WTC11 (cell line): ENCODE measurements around the gene MERTK. TPM values are rescaled to one million over a fixed set of nuclear protein-coding genes. Genes with fewer than 3 reads are reported as not detected.

Source experiments
- ATAC-seq: fragments of 200-7000 bp; cut with Tn5 transposase; 2 replicates; pipeline ENCODE4 v1.10.0; 2021; ENCODE audit warnings: mild to moderate bottlenecking, moderate library complexity
- CTCF ChIA-PET: fragments of 300-600 bp; sonication (Branson Sonifier 250); formaldehyde crosslinking; loops from one replicate; lab custom pipeline; 2021; ENCODE audit warnings: antibody characterized with exemption; lab: Charles Lee
- POLR2A ChIA-PET: fragments of 350-600 bp; sonication (Branson Sonifier 250); formaldehyde crosslinking; loops from one replicate; lab custom pipeline; 2021; ENCODE audit warnings: antibody characterized with exemption; lab: Charles Lee
- DNase-seq: peaks from one replicate; pipeline ENCODE4 v3.0.0; 2021; ENCODE audit warnings: low spot score
- H3K27ac Mint-ChIP-seq: 2 replicates; pipeline ENCODE4 v1.8.0; 2021; ENCODE audit warnings: mixed read lengths
- H3K27me3 Mint-ChIP-seq: 2 replicates; pipeline ENCODE4 v1.8.0; 2021; ENCODE audit warnings: low read depth, mild to moderate bottlenecking, moderate library complexity, mixed read lengths
- H3K36me3 Mint-ChIP-seq: 2 replicates; pipeline ENCODE4 v1.8.0; 2021; ENCODE audit warnings: mixed read lengths
- H3K4me1 Mint-ChIP-seq: 2 replicates; pipeline ENCODE4 v1.8.0; 2022; ENCODE audit warnings: mixed read lengths
- H3K4me3 Mint-ChIP-seq: 2 replicates; pipeline ENCODE4 v1.8.0; 2021; ENCODE audit warnings: mild to moderate bottlenecking, moderate library complexity, mixed read lengths
- H3K9me3 Mint-ChIP-seq: 2 replicates; pipeline ENCODE4 v1.8.0; 2021; ENCODE audit warnings: mixed read lengths
- CREB1 ChIP-seq: sonication (generic); formaldehyde crosslinking; IDR thresholded peaks from 2 replicates; pipeline ENCODE4 v1.8.0; 2023; ENCODE audit warnings: mild to moderate bottlenecking, missing genetic modification reagents
- ELF4 ChIP-seq: sonication (generic); formaldehyde crosslinking; IDR thresholded peaks from 2 replicates; pipeline ENCODE4 v1.8.1; 2022; ENCODE audit warnings: low read depth, mild to moderate bottlenecking, moderate library complexity, missing genetic modification reagents
- FOXJ3 ChIP-seq: sonication (generic); formaldehyde crosslinking; IDR thresholded peaks from 2 replicates; pipeline ENCODE4 v1.9.0; 2021; ENCODE audit warnings: missing genetic modification reagents, mild to moderate bottlenecking, borderline replicate concordance
- IRF2 ChIP-seq: sonication (generic); formaldehyde crosslinking; IDR thresholded peaks from 2 replicates; pipeline ENCODE4 v1.8.0; 2022; ENCODE audit warnings: low read depth, missing genetic modification reagents, borderline replicate concordance
- NFYB ChIP-seq: sonication (generic); formaldehyde crosslinking; conservative IDR thresholded peaks from 2 replicates; pipeline ENCODE4 v1.8.0; 2022; ENCODE audit warnings: low read depth, missing genetic modification reagents
- NR1H2 ChIP-seq: sonication (generic); formaldehyde crosslinking; IDR thresholded peaks from 2 replicates; pipeline ENCODE4 v1.9.0; 2021; ENCODE audit warnings: mild to moderate bottlenecking, moderate library complexity, missing genetic modification reagents
- PRRX2 ChIP-seq: fragments of 250-450 bp; sonication (Bioruptor Pico); IDR thresholded peaks from 2 replicates; pipeline ENCODE4 v1.8.0; 2021; ENCODE audit warnings: mild to moderate bottlenecking
- ZNF121 ChIP-seq: sonication (generic); formaldehyde crosslinking; IDR thresholded peaks from 2 replicates; pipeline ENCODE4 v1.8.0; 2023; ENCODE audit warnings: missing genetic modification reagents
- ZNF138 ChIP-seq: sonication (generic); formaldehyde crosslinking; conservative IDR thresholded peaks from 2 replicates; pipeline ENCODE4 v1.8.1; 2022; ENCODE audit warnings: mild to moderate bottlenecking, moderate library complexity, missing genetic modification reagents
- total RNA-seq: library from RNA; stranded (reverse); gene quantifications from 3 replicates; pipeline ENCODE4 v1.2.3, GENCODE V29; 2021
- TF ChIP-seq, protein P1 (sequence below): sonication (generic); formaldehyde crosslinking; IDR thresholded peaks from 2 replicates; pipeline ENCODE4 v1.8.0; 2022; ENCODE audit warnings: mild to moderate bottlenecking, missing genetic modification reagents
- TF ChIP-seq, protein P2 (sequence below): sonication (generic); formaldehyde crosslinking; IDR thresholded peaks from 2 replicates; pipeline ENCODE4 v1.8.1; 2022; ENCODE audit warnings: mild to moderate bottlenecking, moderate library complexity, missing genetic modification reagents
- TF ChIP-seq, protein P3 (sequence below): sonication (generic); formaldehyde crosslinking; conservative IDR thresholded peaks from 2 replicates; pipeline ENCODE4 v1.8.1; 2022; ENCODE audit warnings: mild to moderate bottlenecking, missing genetic modification reagents
- TF ChIP-seq, protein P4 (sequence below): fragments of 250-450 bp; sonication (Bioruptor Pico); IDR thresholded peaks from 2 replicates; pipeline ENCODE4 v1.9.0; 2021; ENCODE audit warnings: moderate library complexity, mild to moderate bottlenecking, inconsistent platforms, borderline replicate concordance

The MERTK gene
- total RNA-seq, 1 experiment from 2014 or later, result 6.9 TPM

DNA sequence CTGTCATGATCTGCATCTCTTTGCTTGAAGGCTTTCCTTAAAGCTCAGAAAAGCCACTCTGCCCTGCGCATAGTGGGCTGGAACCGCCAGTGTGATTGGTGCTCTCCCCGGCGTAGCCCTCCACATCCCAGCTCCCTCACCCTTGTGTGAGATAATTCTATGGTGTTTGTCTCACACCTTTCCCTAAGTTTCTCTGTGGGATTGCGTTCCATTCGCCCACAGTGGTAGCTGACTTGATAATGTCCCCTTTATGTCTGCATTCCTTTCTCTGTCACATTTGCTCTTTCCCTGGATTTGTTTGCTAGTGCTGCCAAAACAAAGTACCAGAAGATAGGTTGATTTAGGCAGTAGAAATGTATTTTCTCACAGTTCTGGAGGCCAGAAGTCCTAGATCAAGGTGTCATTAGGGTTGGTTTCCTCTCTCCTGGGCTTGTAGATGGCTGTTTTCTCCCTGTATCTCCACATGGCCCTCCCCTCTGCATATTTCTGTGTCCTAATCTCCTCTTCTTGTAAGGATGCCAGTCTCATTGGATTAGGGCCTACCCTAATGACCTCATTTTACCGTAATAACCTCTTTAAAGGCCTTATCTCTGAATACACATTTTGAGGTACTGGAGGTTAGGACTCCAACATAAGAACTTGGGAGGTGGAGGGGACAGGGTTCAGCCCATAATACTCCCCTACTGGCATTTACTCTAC, 149.3 kb downstream of the MERTK start:
- H3K4me3 Mint-ChIP-seq, result no peak overlapping the region
- H3K27me3 Mint-ChIP-seq, result peaks cover 21% of the 10 kb centered on the region
- ChIA-PET POLR2A (no interaction called here), CTCF (interaction anchor here (0.6 to 1.8 kb wide), 7 partner anchors 8 to 160 kb away, joined by 3 to 8 read pairs (median 4); partner anchors contain the start of gene MERTK)
- TF ChIP-seq, protein P1, sequence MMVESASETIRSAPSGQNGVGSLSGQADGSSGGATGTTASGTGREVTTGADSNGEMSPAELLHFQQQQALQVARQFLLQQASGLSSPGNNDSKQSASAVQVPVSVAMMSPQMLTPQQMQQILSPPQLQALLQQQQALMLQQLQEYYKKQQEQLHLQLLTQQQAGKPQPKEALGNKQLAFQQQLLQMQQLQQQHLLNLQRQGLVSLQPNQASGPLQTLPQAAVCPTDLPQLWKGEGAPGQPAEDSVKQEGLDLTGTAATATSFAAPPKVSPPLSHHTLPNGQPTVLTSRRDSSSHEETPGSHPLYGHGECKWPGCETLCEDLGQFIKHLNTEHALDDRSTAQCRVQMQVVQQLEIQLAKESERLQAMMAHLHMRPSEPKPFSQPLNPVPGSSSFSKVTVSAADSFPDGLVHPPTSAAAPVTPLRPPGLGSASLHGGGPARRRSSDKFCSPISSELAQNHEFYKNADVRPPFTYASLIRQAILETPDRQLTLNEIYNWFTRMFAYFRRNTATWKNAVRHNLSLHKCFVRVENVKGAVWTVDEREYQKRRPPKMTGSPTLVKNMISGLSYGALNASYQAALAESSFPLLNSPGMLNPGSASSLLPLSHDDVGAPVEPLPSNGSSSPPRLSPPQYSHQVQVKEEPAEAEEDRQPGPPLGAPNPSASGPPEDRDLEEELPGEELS (CRISPR knock-in tag), result no peak
- no peak for TF ChIP-seq ZNF138 (CRISPR knock-in tag)
- TF ChIP-seq NR1H2, result no peak
- no peak for TF ChIP-seq ELF4
- TF ChIP-seq NFYB (CRISPR knock-in tag), result no peak
- no peak for DNase-seq
- H3K27ac Mint-ChIP-seq, result peak overlapping the region; percentile 20; the same call in 1 of the 2 replicates
- peaks cover 24% of the 10 kb centered on the region for H3K4me1 Mint-ChIP-seq
- peaks cover 29% of the 10 kb centered on the region for H3K9me3 Mint-ChIP-seq
- H3K36me3 Mint-ChIP-seq, result peaks cover 9% of the 10 kb centered on the region
- ATAC-seq, result peak; percentile 63

DNA sequence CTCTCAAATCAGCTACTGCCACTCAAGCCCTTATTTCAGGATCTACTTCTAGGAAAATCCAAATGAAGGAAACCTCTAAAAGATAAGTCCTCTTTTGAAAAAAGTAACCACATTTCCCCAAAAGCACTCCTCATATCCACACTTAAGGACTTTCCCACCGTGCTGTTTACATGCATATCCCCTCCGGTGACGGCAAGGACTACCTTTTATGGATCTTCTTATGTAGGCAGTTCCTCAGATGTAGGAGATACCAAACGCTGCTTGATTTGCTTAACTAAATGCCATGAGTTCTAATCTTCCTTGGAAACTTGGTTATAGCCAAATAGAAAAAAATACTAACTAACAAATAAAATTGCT, 149.8 kb downstream of the MERTK start:
- peaks cover 9% of the 10 kb centered on the region for H3K36me3 Mint-ChIP-seq
- peaks cover 29% of the 10 kb centered on the region for H3K9me3 Mint-ChIP-seq
- no peak for TF ChIP-seq PRRX2 (CRISPR knock-in tag)
- TF ChIP-seq, protein P2, sequence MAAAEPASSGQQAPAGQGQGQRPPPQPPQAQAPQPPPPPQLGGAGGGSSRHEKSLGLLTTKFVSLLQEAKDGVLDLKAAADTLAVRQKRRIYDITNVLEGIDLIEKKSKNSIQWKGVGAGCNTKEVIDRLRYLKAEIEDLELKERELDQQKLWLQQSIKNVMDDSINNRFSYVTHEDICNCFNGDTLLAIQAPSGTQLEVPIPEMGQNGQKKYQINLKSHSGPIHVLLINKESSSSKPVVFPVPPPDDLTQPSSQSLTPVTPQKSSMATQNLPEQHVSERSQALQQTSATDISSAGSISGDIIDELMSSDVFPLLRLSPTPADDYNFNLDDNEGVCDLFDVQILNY (CRISPR knock-in tag), result no peak
- TF ChIP-seq IRF2 (CRISPR knock-in tag), result no peak
- TF ChIP-seq, all 79 proteins: peak for 0
- Mint-ChIP-seq H3K4me1 (peaks cover 19% of the 10 kb centered on the region), H3K4me3 (no peak overlapping the region), H3K27me3 (peaks cover 26% of the 10 kb centered on the region), H3K27ac (0 out of 2 replicates have a peak overlapping the region, but pooled peaks have one; percentile 20)
- ChIA-PET CTCF (interaction anchor here (1.1 to 1.8 kb wide), 5 partner anchors 9 to 161 kb away, joined by 3 to 8 read pairs (median 4); no protein-coding TSS in a partner anchor), POLR2A (no interaction called here)
- no peak for ATAC-seq
- no peak for DNase-seq

DNA sequence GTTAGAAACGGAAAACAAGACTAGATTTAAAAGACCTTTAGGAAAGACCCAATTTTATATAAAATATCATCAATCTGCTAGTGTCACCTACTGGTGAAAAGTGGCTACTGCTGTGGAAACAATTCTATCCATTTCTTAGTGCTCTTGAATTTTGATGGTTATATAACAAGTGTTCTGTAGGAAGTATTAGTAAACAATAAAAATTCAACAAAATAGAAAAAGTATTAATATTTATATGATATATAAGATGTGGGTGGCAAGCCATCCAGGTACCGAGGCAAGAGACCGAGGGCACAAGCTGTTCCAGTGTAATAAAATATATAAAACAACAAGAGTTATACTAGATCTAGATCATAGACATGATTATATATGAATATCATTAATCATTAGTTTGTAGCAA, 150.5 kb downstream of the MERTK start:
- peaks cover 9% of the 10 kb centered on the region for H3K36me3 Mint-ChIP-seq
- H3K4me3 Mint-ChIP-seq, result no peak overlapping the region
- peaks cover 26% of the 10 kb centered on the region for H3K27me3 Mint-ChIP-seq
- H3K27ac Mint-ChIP-seq, result no peak overlapping the region
- DNase-seq (no peak), ATAC-seq (no peak)
- CTCF ChIA-PET, result interaction anchor here (0.5 to 1.2 kb wide), 6 partner anchors 10 to 236 kb away, joined by 3 to 5 read pairs (median 4); partner anchors contain the start of gene ANAPC1
- POLR2A ChIA-PET, result no interaction called here
- TF ChIP-seq FOXJ3 (CRISPR knock-in tag) (no peak), CREB1 (CRISPR knock-in tag) (no peak)
- TF ChIP-seq, protein P3, sequence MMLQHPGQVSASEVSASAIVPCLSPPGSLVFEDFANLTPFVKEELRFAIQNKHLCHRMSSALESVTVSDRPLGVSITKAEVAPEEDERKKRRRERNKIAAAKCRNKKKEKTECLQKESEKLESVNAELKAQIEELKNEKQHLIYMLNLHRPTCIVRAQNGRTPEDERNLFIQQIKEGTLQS (CRISPR knock-in tag), result no peak
- TF ChIP-seq, protein P4, sequence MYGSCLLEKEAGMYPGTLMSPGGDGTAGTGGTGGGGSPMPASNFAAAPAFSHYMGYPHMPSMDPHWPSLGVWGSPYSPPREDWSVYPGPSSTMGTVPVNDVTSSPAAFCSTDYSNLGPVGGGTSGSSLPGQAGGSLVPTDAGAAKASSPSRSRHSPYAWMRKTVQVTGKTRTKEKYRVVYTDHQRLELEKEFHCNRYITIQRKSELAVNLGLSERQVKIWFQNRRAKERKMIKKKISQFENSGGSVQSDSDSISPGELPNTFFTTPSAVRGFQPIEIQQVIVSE (CRISPR knock-in tag), result no peak
- H3K4me1 Mint-ChIP-seq, result peaks cover 19% of the 10 kb centered on the region
- H3K9me3 Mint-ChIP-seq, result peaks cover 29% of the 10 kb centered on the region

DNA sequence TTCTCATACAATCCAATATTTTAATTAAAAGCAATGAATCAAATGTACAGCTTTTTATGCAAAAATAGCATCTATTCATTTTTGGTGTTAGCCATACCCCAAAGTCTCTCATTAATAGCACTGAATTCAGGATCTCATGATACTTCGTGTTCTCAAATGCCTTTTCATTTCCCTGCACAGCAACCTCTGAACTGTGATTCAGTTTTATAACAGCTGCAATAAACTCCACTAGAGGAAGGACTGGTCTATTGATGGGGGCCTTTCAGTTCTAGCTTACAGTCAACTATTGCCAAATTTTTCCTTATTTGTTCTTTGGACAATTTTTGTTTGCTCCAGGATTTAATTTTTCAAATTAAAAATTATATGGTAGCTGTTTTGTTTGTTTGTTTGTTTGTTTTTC, 151.9 kb downstream of the MERTK start:
- Mint-ChIP-seq H3K4me1 (peaks cover 20% of the 10 kb centered on the region), H3K4me3 (no peak overlapping the region), H3K27ac (no peak overlapping the region), H3K36me3 (peaks cover 4% of the 10 kb centered on the region), H3K9me3 (peaks cover 20% of the 10 kb centered on the region), H3K27me3 (peaks cover 21% of the 10 kb centered on the region)
- no peak for TF ChIP-seq ZNF121 (CRISPR knock-in tag)
- TF ChIP-seq, protein P4 (CRISPR knock-in tag), result no peak
- POLR2A ChIA-PET, result no interaction called here
- DNase-seq (no peak), ATAC-seq (no peak)
- CTCF ChIA-PET, result no interaction called here
